ENCODE results near the gene POU2AF3.

POU2AF3 gene

DNA sequence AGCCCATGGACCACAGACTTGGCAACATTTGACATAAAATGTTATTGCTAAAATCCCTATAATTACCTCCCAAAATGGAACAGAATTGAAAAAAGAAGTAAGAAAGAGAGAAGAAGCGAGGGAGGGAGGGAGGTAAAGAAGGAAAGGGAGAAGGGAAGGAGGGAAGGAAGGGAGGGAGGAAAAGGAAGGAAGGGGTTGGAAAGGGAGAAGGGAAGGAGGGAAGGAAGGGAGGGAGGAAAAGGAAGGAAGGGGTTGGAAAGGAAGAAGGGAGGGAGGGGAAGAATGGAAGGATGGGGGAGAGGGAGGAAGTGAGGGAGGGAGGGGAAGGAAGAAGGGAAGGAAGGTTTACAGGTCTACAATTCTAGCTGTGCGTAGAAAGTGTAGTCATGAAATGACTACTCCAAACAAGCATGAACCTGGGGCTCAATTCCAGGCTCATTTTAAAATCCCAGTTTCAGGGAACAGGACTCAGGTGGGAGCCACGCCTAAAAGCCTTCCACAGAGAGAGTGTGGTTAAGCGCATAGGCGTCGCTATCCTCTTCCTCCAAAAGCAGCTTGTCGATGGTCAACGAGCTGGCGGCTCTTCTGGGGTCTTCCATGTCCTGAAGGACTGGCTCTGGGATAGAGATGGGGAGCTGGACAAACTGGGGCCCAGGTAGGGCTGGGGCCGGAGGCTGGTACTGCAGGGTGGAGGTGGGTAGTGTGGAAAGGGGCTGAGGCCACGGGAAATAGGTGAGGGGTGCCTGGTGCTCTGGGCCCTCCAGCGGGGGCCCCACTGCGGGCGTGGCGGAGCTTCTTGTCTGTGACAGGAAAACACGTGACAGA lies 55.6 kb downstream of the POU2AF3 start:
- DNase-seq = no peak

DNA sequence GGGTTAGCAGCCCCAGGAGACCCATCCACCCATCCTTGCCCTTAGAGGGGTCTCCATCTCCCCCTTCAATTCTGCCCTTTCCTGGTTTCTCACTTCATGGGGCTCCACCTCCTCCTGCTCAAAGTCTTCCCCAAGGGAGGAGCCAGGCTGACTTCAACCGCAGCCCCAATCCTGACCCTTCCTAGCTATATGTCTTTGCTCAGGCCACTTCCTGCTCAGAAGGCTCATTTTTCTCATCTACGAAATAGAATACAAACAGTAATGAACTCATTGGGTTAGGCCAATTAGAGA lies 56.2 kb downstream of the POU2AF3 start:
- DNase-seq = no peak

DNA sequence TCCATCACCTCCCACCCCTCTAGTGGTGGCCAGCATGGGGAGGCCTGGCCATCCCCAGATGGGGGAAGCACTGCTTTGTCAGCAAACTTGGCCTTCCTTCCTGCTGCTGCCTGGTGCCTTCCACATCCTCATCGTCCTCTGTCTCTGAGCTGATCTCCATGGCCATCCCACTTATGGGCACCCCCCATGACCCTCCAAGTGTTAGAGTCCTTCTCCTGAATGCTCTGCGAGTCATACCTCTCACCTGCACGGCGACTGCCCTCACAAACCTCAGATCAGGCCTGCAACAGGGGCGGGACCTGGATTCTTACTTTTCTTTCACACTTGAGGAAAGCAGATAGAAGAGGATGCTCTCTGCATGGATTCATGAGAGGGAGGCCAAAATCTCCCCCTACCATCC lies 56.8 kb downstream of the POU2AF3 start:
- no peak for DNase-seq

DNA sequence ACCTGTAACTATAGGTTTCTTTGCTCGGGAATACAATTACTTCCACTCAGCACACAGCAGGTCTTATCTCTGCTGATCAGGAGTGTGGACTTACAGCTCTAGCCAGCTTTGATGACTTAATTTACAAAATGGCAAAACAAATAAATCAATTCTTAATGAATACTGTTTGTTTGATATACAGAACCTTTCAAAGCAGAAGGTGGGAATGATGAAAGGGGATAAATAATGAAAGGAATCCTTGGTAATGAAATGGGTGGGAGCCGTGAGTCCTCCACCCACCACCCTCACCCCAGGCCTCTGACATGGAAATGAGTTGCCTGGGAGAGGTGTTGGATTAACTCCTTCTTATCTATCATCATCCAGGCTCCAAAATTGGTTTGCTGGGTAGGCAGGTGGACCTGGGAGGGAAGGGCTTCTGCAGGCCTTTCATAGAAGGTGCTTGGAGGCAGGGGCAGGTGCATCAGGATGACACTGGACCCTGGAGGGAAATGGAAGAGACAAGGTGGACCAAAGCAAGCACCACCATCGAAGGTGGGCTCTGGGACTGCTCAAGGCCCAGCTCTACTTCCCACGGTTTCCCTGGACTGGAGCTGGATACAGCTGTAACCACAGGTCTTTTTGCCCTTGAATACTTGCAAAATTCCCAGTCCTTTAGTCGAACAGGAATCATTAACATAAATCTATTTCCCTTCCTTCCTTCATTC lies 57.8 kb downstream of the POU2AF3 start:
- DNase-seq = peak; percentile 65 to 88

DNA sequence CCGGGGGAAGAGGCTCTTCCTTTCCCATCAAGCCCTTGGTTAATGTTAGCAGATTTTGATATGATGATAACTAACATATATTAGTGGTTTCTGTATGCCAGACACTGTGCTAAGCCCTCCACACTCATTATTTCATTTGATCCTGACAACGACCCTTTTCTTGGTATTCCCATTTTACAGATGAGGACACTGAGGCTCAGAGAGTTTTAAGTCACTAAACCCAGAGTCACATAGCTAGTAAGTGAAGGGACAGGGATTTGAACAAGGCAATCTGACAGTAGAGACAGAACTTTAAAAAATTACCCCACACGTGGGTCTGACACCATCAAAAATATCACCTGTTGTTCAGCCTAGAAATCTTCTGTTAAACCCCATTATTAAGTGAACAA lies 58.3 kb downstream of the POU2AF3 start:
- no peak for DNase-seq

DNA sequence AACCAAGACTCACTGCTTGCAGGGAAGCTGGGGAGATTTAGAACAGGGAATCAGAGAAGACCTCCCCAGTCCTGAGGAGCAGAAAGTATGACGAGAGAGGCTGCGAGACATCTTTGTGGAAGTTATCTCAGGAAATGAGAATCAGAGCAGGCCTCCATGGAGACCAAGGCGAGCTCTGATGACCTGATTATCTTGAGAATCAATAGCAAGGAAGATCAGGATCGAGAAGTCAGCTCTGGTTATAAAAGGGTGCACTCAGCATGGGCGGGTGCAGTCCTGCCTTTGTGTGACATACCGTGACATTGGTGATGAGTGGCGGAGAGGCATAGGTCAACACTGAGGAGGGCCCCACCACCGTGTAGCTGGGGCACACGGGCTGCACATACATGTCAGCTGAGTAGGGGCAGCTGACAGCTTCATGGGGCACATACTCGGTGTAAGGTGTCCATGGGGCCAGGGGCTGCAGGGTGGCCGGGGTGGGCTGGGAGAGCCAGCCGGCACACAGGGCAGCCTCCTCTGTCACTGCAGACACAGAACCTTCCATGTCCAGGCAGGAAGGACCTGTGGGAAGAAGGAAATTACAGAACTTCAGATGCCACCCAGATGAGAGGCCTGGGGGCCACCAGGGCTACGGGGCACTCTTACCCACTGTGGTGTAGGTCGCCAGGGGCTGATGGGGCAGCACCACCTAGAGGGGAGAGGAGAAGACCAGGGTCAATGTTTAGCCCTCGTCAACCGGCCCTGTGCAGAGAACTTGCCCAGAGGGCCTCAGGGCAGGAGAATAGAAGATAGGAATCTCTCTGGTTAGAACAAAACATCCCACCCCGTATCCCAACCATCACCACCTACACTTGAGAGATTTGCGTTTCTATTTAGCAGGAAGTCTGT lies 59.0 kb downstream of the POU2AF3 start:
- DNase-seq = peak in 1 of 2 experiments; percentile 53

Measured in NCI-H526 (cell line).